Endothelial cell (in vitro differentiated cells): Measurements from ENCODE around the gene POFUT1. TPM values are rescaled to one million over a fixed set of nuclear protein-coding genes. Genes with fewer than 3 reads are reported as not detected.

ENCODE experiments used
- DNase-seq: peaks from one replicate; pipeline ENCODE4 v3.0.0; 2021; ENCODE audit warnings: low spot score
- H3K27ac Mint-ChIP-seq: one replicate; pipeline ENCODE4 v1.8.0; 2021; ENCODE audit warnings: mixed read lengths, inconsistent platforms; ENCODE audit not compliant: unreplicated experiment
- H3K27me3 Mint-ChIP-seq: one replicate; pipeline ENCODE4 v1.8.0; 2021; ENCODE audit warnings: mild to moderate bottlenecking, moderate library complexity, mixed read lengths, inconsistent platforms; ENCODE audit not compliant: unreplicated experiment
- H3K36me3 Mint-ChIP-seq: one replicate; pipeline ENCODE4 v1.8.0; 2021; ENCODE audit warnings: mild to moderate bottlenecking, low read depth, mixed read lengths, inconsistent platforms; ENCODE audit not compliant: unreplicated experiment
- H3K4me1 Mint-ChIP-seq: one replicate; pipeline ENCODE4 v1.8.0; 2021; ENCODE audit warnings: mild to moderate bottlenecking, mixed read lengths, inconsistent platforms; ENCODE audit not compliant: unreplicated experiment
- H3K4me3 Mint-ChIP-seq: one replicate; pipeline ENCODE4 v1.8.0; 2021; ENCODE audit warnings: mild to moderate bottlenecking, mixed read lengths, inconsistent platforms; ENCODE audit not compliant: unreplicated experiment
- H3K9me3 Mint-ChIP-seq: one replicate; pipeline ENCODE4 v1.8.0; 2021; ENCODE audit warnings: mixed read lengths, inconsistent platforms; ENCODE audit not compliant: unreplicated experiment
- total RNA-seq: library from RNA; stranded (reverse); fragmentation: NEBNext Ultra II Directional; extraction: Animal tissue kit (Norgen Biotek cat#: 25700); gene quantifications from one replicate; pipeline ENCODE4 v1.2.1, GENCODE V29; 2021; ENCODE audit not compliant: unreplicated experiment
- TF ChIP-seq, protein P1 (sequence below): fragments of 200-600 bp; sonication (generic); IDR thresholded peaks from one replicate; pipeline ENCODE4 v1.5.0; 2021; ENCODE audit warnings: antibody characterized with exemption; ENCODE audit not compliant: unreplicated experiment

The POFUT1 gene
- total RNA-seq, 1 donor from 2014 or later: 43.5 TPM

- no peaks in the 10 kb centered on the region for H3K9me3 Mint-ChIP-seq
- no peak for DNase-seq
- TF ChIP-seq, protein P1, sequence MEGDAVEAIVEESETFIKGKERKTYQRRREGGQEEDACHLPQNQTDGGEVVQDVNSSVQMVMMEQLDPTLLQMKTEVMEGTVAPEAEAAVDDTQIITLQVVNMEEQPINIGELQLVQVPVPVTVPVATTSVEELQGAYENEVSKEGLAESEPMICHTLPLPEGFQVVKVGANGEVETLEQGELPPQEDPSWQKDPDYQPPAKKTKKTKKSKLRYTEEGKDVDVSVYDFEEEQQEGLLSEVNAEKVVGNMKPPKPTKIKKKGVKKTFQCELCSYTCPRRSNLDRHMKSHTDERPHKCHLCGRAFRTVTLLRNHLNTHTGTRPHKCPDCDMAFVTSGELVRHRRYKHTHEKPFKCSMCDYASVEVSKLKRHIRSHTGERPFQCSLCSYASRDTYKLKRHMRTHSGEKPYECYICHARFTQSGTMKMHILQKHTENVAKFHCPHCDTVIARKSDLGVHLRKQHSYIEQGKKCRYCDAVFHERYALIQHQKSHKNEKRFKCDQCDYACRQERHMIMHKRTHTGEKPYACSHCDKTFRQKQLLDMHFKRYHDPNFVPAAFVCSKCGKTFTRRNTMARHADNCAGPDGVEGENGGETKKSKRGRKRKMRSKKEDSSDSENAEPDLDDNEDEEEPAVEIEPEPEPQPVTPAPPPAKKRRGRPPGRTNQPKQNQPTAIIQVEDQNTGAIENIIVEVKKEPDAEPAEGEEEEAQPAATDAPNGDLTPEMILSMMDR: no peak
- H3K36me3 Mint-ChIP-seq: peaks cover 13% of the 10 kb centered on the region
- peaks cover 54% of the 10 kb centered on the region for H3K4me1 Mint-ChIP-seq
- H3K27ac Mint-ChIP-seq: peak overlapping the region; percentile 7
- H3K27me3 Mint-ChIP-seq: peaks cover 12% of the 10 kb centered on the region
- no peak overlapping the region for H3K4me3 Mint-ChIP-seq
These were observed 3.2 kb upstream of the POFUT1 start for GRCh38 chr20:32204205-32205109.

DNA sequence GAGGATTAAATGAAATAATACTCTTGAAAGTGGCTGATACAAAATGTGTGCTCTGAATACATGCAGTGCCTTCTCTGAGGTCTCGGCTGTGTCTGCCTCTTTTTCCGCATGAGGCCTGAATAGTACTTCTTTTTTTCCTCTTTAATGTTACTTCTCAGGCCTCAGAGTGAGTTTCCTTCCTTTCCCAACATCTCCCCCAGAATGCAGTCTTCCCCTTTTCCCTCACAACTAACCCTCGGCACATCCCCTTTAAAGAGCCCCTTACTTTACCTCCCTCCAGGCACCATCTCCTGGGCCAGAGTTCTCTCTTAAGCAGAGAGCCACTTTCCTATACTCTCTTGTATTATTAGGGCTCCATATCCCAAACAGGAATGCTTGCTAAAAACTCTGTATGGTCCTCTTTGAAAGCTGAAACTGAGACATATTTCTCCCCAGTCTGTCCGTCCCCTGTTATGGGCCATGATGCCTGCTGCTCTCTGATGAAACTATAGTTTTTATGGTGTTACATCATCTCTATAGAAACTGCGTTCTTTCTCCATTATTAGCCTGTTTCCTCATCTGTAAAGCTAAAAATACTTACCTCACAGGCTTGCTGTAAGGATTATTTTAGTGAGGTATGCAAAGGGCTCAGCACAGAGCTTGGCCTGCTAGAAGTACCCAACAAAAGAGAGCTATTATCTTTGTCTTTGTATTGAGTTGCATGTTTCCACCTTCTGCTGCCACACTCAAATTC, 2.4 kb upstream of the POFUT1 start:
- TF ChIP-seq, protein P1: no peak

DNA sequence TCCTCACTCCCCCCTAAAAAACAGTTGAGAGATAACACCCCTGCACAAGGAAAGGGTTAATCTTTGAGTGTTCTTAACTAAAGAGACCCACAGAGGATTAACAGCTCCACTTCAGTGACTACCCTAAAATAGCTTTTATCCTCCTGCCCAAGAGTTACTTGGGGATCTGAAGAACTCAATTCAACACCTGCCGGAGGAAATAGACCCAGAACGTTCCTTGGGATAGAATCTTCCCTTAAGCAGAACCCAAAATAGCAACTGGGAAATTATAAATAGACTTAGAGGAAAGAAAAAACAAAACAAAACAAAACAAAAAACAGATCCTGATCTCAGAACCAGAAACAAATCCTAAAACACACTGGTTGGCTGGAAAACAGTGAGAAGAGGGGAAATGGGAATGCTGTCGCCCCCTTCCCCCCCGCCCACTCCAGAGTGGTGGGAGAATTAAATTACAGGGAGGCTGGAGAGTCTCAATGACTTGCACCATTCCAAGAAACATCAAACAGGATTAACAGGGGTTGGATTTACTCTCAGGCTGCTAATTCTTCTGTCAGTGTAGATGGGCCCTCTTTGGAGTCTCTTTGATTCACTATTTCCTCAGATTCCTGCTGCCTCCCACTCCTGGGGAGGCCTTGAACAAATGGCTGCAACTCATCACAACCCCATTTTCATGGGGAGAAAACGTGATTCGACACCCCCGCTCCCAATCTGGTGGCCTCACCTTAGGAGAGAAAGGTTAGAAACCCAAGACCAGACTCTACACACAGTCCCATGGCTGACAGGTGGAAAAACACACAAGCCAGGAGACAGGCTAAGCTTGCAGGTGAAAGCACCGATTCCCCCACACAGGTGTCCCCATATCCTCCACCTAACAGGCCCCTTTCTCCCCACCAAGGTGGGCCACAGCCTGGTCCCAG, 1.6 kb upstream of the POFUT1 start:
- Mint-ChIP-seq H3K27me3 (peaks cover 14% of the 10 kb centered on the region), H3K4me1 (peaks cover 54% of the 10 kb centered on the region), H3K4me3 (peak overlapping the region; percentile 100), H3K27ac (peak overlapping the region; percentile 97), H3K36me3 (peaks cover 15% of the 10 kb centered on the region), H3K9me3 (no peaks in the 10 kb centered on the region)
- TF ChIP-seq, protein P1: no peak
- no peak for DNase-seq

More for the DNA sequence above, 2.4 kb upstream of the POFUT1 start:
- no peak for DNase-seq
- H3K9me3 Mint-ChIP-seq: no peaks in the 10 kb centered on the region
- H3K36me3 Mint-ChIP-seq: peaks cover 13% of the 10 kb centered on the region
- H3K4me3 Mint-ChIP-seq: peak overlapping the region; percentile 100
- H3K27ac Mint-ChIP-seq: peak overlapping the region; percentile 20
- peaks cover 14% of the 10 kb centered on the region for H3K27me3 Mint-ChIP-seq
- H3K4me1 Mint-ChIP-seq: peaks cover 54% of the 10 kb centered on the region

DNA sequence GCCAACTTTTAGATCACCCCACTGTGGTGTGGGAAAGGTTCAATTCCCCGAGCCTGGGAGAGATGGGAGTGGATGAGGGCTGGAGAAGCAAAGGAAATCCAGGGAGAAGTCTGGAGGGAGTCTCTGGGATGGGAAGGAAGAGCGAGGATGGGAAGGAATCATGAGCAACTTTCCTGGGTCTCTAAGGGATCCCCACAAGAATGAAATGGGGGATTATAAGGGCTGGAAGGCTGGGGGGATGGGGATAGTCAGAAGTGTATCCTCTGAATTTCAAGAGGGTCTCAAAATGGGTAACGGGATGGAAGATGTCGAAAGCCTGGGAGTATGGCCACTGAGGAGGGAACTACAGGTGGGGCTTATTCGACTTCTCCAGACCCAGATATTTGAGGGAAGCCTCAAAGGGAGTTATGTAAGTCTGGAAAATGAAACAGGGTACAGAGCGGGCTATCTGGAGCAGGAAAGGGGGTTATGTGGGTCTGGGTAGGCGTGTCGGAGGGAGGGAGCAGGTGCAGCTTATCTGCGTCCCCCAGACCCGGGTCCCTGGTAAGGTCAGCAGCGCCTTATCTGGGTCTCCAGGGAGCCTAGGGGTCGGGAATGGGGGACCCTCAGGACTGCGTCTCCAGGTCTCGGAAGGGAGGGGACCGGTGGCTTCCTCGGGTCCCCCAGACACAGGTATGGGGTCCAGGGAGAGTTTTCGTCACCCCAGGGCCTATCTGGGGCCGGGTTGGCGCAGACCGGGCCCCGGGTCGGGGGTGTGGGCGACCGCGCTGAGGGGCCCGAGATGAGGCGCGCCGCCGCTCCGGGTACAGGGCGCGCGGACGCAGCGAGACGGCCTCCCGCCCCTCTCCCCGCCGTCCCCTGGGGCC, 687 bp upstream of the POFUT1 start:
- no peak for DNase-seq
- Mint-ChIP-seq H3K36me3 (peaks cover 19% of the 10 kb centered on the region), H3K4me3 (peak overlapping the region; percentile 100), H3K27me3 (peaks cover 14% of the 10 kb centered on the region), H3K27ac (peak overlapping the region; percentile 97), H3K4me1 (peaks cover 54% of the 10 kb centered on the region), H3K9me3 (no peaks in the 10 kb centered on the region)
- TF ChIP-seq, protein P1: no peak
